ENCODE data around the gene METTL5.
"Not testable (repeated sequence)": the region's sequence is repeated elsewhere in the genome, so short reads cannot be mapped to it uniquely, and the experiment has no call there.

The METTL5 gene

DNA sequence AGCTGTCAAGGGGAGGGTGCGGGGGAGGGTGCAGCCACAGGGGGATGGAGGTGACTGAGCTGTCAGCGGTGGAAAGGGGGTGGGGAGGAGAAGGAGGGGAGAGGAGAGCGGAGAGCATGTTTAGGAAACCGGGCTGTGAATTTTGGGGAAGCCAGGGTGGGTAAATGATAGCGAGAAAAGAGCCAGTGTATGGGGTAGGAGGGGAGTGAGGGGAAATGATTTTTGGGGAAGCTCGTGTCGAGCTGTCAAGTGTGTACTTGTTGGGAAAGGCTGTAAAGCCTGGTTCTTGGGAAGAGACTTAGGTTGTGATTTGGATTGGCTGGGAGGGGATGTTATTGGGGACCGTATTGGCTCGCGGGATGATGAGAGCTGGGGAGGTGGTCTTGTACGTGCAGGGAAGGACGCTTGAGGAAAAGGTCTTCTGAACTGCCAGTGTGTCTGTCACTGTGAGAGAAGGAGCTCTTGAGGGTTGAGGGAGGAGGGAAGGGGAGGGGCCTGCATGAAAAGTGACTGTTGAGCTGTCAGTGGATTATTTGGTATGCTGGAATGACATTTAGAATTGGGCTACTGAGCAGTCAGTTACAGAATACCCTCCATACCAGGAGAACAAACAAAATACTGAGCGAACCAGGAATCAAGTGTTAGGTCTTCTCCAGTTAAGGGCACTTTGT, 3.6 kb upstream of the METTL5 start:
- DNase-seq (ENCODE audit: low read depth) = no peak

DNA sequence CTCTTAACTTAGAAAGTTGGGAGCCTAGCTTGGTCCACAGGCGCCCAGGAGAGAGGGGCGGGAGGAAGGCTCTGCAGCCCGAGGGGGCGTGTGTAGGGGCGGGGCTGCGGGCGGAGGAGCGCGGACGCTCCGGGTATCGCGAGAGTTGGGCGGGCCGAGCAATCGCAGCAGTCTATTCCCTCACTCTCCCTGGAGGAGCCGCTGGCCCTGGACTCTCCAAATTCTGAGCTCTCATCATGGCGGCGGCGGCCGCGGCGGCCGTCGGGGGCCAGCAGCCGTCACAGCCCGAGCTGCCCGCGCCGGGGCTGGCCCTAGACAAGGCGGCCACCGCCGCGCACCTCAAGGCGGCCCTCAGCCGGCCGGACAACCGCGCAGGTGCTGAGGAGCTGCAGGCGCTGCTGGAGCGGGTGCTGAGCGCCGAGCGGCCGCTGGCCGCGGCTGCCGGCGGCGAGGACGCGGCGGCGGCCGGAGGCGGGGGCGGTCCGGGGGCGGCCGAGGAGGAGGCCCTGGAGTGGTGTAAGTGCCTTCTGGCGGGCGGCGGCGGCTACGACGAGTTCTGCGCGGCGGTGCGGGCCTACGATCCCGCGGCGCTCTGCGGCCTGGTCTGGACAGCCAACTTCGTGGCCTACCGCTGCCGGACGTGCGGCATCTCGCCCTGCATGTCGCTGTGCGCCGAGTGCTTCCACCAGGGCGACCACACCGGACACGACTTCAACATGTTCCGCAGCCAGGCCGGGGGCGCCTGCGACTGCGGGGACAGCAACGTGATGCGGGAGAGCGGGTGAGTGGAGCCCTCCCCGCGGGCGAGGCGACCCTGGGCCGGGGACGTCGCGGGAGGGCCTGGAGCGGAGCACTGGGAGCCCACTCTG, 2.8 kb upstream of the METTL5 start, which contains the start of gene UBR3:
UBR3 (plus strand) TSS at position 183 of the 869 bp plus-strand sequence; CDS start at position 237, 54 bp downstream.
- peak within 1 kb of the TSS; percentile 75 for H3K4me3 ChIP-seq (ENCODE audit: low read depth, low read length)
- in situ Hi-C loops (cut with HindIII; ENCODE audit: low sequenced_read_pairs) = no loop called here
- peak; percentile 82 for DNase-seq (ENCODE audit: low read depth)
- TF ChIP-seq, protein P1, sequence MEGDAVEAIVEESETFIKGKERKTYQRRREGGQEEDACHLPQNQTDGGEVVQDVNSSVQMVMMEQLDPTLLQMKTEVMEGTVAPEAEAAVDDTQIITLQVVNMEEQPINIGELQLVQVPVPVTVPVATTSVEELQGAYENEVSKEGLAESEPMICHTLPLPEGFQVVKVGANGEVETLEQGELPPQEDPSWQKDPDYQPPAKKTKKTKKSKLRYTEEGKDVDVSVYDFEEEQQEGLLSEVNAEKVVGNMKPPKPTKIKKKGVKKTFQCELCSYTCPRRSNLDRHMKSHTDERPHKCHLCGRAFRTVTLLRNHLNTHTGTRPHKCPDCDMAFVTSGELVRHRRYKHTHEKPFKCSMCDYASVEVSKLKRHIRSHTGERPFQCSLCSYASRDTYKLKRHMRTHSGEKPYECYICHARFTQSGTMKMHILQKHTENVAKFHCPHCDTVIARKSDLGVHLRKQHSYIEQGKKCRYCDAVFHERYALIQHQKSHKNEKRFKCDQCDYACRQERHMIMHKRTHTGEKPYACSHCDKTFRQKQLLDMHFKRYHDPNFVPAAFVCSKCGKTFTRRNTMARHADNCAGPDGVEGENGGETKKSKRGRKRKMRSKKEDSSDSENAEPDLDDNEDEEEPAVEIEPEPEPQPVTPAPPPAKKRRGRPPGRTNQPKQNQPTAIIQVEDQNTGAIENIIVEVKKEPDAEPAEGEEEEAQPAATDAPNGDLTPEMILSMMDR (IDR thresholded peaks at IDR 0.05; ENCODE audit: low read depth, low read length, missing control alignments) = no peak

More for the DNA sequence above, 3.6 kb upstream of the METTL5 start:
- TF ChIP-seq, protein P1 (IDR thresholded peaks at IDR 0.05; ENCODE audit: low read depth, low read length, missing control alignments) = no peak
- H3K4me3 ChIP-seq (ENCODE audit: low read depth, low read length) = peak overlapping the region; percentile 75
- in situ Hi-C loops (cut with HindIII; ENCODE audit: low sequenced_read_pairs) = no loop called here

DNA sequence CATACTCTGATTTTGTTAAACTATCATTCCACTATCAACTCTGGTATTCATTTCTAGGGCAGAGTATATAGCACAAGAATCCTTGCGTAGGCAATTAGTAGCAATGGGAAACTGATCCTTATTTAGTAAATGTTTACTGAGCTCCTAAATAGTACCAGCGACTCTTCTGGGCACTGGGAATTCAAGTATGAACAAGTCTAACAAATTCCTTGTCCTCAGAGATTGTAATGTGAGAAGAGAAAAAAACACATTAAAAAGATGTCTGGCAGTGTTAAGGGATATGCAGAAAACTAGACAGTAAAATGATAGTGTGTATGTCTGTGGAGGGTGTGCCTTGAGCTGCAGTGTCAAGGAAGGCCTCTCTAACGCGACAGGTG, 721 bp downstream of the METTL5 start:
- H3K4me3 ChIP-seq (ENCODE audit: low read depth, low read length) = peak overlapping the region; percentile 74
- TF ChIP-seq, protein P1 (IDR thresholded peaks at IDR 0.05; ENCODE audit: low read depth, low read length, missing control alignments) = no peak
- no peak for DNase-seq (ENCODE audit: low read depth)
- in situ Hi-C loops (cut with HindIII; ENCODE audit: low sequenced_read_pairs) = no loop called here

DNA sequence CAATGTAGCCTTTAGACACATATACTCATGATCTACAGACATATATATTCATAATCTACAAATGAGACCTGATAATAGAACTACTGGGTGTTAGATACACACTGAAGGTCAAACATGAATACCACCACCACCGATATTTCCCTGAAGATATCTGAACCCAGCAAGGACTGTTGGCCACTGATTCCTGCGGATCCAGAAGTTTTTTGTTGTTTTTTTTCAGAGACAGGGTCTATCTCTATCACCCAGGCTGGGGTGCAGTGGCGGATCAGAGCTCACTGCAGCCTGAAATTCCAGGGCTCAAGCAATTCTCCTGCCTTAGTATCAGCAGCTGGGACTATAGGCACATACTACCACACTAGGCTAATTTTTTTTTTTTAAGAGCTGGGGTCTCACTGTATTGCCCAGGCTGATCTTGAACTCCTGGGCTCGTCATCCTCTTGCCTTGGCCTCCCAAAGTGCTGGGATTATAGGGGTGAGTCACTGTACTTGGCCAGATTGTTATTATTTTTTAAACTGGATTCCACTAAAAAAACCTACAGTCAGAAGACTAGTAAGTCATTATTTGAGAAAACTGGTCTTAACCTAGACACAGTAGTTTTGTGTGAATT, 1.8 kb downstream of the METTL5 start:
- no peak for DNase-seq (ENCODE audit: low read depth)
- in situ Hi-C loops (cut with HindIII; ENCODE audit: low sequenced_read_pairs) = no loop called here
- H3K4me3 ChIP-seq (ENCODE audit: low read depth, low read length) = no peak overlapping the region
- TF ChIP-seq, protein P1 (IDR thresholded peaks at IDR 0.05; ENCODE audit: low read depth, low read length, missing control alignments) = no peak

- DNase-seq (ENCODE audit: low read depth) = no peak
- in situ Hi-C loops (cut with HindIII; ENCODE audit: low sequenced_read_pairs) = no loop called here
- TF ChIP-seq, protein P1 (IDR thresholded peaks at IDR 0.05; ENCODE audit: low read depth, low read length, missing control alignments) = no peak
- H3K4me3 ChIP-seq (ENCODE audit: low read depth, low read length) = no peak overlapping the region
Observed at GRCh38 chr2:169822036-169822435, 2.7 kb downstream of the METTL5 start.

DNA sequence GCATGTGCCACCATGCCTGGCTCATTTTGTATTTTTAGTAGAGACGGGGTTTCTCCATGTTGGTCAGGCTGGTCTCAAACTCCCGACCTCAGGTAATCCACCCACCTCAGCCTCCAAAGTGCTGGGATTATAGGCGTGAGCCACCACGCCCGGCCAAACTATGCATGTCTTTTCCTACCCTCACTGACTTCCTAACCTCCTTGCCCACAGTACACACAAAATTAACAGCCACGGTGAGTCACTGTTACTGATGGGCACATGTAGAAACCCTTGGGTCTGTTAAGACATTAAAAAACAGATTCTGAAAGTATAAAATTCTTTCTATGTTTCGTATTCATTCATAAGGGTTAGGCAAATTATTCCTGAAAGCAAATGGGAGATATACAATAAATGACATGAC, 4.6 kb downstream of the METTL5 start:
- in situ Hi-C loops (cut with HindIII; ENCODE audit: low sequenced_read_pairs) = not testable (repeated sequence)

More for the DNA sequence above, 4.6 kb downstream of the METTL5 start:
- not testable (repeated sequence) for DNase-seq (ENCODE audit: low read depth); H3K4me3 ChIP-seq (ENCODE audit: low read depth, low read length)

Measured in astrocyte of the cerebellum (primary cell).